IMR-90 (cell line): Measurements from ENCODE around the gene TCF7L2.

Source experiments
- POLR2A ChIP-seq: IDR thresholded peaks from 2 replicates; pipeline ENCODE4 v1.6.1; 2012; ENCODE audit warnings: mild to moderate bottlenecking, low read depth, low read length
- RCOR1 ChIP-seq: IDR thresholded peaks from 2 replicates; pipeline ENCODE4 v1.6.1; 2012; ENCODE audit warnings: mild to moderate bottlenecking, low read length, improper control_type of control experiment; ENCODE audit not compliant: insufficient replicate concordance
- TF ChIP-seq, protein P1 (sequence below): conservative IDR thresholded peaks from 2 replicates; pipeline ENCODE4 v1.5.1; 2012; ENCODE audit warnings: mild to moderate bottlenecking, low read depth, low read length, improper control_type of control experiment

DNA sequence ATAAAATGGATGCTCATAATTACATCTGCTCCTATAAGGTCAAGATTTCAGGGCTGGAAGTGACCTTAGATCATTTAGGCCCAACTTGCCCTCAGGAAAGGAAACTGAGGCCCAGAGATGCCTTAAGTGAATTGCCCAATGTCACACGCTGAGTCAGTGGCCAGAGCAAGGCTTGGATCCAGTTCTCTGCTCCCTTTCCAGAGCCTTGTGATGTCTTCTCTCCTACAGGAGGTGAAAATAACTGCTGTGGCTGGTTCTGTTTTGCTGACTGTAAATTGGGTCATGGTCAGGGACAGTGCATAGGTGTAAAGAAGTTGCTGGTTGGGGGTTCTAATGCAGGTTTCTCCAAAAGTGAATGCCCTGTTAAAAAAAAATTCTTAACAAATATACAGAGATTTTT is 91.3 kb downstream of the TCF7L2 start:
- no peak for TF ChIP-seq RCOR1
- no peak for TF ChIP-seq POLR2A
- TF ChIP-seq, protein P1, sequence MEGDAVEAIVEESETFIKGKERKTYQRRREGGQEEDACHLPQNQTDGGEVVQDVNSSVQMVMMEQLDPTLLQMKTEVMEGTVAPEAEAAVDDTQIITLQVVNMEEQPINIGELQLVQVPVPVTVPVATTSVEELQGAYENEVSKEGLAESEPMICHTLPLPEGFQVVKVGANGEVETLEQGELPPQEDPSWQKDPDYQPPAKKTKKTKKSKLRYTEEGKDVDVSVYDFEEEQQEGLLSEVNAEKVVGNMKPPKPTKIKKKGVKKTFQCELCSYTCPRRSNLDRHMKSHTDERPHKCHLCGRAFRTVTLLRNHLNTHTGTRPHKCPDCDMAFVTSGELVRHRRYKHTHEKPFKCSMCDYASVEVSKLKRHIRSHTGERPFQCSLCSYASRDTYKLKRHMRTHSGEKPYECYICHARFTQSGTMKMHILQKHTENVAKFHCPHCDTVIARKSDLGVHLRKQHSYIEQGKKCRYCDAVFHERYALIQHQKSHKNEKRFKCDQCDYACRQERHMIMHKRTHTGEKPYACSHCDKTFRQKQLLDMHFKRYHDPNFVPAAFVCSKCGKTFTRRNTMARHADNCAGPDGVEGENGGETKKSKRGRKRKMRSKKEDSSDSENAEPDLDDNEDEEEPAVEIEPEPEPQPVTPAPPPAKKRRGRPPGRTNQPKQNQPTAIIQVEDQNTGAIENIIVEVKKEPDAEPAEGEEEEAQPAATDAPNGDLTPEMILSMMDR: no peak
